MM.1S (cell line): ENCODE data around the gene OR10G8.

ENCODE experiments used
- EZH2 ChIP-seq: fragments of 300-600 bp; sonication (generic); optimal IDR thresholded peaks from 2 replicates; pipeline ENCODE3; 2017; ENCODE audit warnings: low read depth, mild to moderate bottlenecking, antibody characterized with exemption, low read length, mixed read lengths
- TF ChIP-seq, protein P1 (sequence below): fragments of 300-600 bp; sonication (generic); IDR thresholded peaks from 2 replicates; pipeline ENCODE4 v1.5.1; 2016; ENCODE audit warnings: antibody characterized with exemption, low read length, mixed read lengths

DNA sequence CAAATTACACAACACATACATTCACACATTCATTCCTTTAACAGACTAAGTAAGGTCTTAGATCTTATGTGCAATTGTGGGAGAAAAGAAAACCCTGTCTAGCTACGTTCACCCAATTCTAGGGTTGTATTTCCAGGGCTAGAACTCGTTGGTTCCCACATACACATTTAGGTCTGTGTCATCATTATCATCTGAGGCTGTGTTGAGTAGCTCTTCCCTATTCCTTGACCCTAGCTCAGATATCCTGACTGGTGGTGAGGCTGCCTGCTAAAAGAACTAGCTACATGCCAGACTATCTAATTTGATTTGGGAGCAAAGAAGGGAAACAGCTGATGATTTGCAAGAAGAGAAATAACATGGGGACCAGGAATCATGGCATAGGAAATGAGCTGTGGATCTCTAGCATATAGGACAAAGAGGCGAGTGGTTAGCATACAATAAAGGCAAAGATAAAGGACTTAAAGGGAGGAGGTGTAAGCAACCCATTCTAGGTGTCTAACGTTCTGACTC, 42.1 kb downstream of the OR10G8 start:
- TF ChIP-seq, protein P1, sequence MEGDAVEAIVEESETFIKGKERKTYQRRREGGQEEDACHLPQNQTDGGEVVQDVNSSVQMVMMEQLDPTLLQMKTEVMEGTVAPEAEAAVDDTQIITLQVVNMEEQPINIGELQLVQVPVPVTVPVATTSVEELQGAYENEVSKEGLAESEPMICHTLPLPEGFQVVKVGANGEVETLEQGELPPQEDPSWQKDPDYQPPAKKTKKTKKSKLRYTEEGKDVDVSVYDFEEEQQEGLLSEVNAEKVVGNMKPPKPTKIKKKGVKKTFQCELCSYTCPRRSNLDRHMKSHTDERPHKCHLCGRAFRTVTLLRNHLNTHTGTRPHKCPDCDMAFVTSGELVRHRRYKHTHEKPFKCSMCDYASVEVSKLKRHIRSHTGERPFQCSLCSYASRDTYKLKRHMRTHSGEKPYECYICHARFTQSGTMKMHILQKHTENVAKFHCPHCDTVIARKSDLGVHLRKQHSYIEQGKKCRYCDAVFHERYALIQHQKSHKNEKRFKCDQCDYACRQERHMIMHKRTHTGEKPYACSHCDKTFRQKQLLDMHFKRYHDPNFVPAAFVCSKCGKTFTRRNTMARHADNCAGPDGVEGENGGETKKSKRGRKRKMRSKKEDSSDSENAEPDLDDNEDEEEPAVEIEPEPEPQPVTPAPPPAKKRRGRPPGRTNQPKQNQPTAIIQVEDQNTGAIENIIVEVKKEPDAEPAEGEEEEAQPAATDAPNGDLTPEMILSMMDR: no peak
- TF ChIP-seq EZH2: no peak
